GM19452 (cell line): Measurements from ENCODE around the gene OR51G1.
"Not testable (repeated sequence)": the region's sequence is repeated elsewhere in the genome, so short reads cannot be mapped to it uniquely, and the experiment has no call there.

Experiments
- ATAC-seq: cut with Tn5 transposase; IDR thresholded peaks from one replicate; pipeline ENCODE4 v1.9.1; 2021; ENCODE audit not compliant: unreplicated experiment

OR51G1 gene, protein sequence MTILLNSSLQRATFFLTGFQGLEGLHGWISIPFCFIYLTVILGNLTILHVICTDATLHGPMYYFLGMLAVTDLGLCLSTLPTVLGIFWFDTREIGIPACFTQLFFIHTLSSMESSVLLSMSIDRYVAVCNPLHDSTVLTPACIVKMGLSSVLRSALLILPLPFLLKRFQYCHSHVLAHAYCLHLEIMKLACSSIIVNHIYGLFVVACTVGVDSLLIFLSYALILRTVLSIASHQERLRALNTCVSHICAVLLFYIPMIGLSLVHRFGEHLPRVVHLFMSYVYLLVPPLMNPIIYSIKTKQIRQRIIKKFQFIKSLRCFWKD

GRCh38 chr11:4924239-4924638 is at the start of gene OR51G1:
TSS of gene OR51G1 (minus strand) at chr11:4924339. CDS start at chr11:4924339, 0 bp downstream.
- no peak for ATAC-seq

DNA sequence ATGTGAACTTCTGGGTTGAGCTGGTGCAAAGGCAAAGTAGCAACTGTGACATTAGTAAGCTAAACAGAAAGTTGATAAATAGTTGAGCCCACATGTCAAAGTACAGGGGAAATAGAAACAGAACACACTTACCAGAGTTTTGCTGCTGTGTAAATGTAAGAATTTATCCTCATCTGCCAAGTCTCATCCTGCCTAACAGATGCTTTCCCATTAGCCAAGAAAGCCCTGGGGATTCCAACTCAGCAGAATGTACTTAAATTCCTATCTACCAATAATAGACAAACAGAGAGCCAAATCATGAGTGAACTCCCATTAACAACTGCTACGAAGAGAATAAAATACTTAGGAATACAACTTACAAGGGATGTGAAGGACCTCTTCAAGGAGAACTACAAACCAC is 38.7 kb upstream of the OR51G1 start:
- no peak for ATAC-seq

GRCh38 chr11:4960877-4961276 is 36.7 kb upstream of the OR51G1 start:
- ATAC-seq, result no peak

DNA sequence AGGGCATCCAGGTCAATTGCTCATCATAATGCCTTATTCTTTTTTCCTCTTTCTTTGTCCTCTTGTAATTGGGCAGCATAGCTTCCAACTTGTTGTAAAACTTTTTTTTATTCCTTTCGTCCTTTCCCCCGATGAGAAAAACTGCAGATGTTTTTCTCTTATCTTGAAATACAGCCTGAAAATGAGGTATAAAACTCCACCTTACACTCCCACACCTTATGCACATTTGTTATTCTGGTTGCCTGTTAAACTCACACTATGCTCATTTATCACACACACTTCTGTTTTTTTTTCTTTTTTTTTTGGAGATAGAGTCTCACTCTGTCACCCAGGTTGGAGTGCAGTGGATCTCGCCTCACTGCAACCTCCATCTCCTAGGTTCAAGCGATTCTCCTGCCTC is 33.3 kb upstream of the OR51G1 start:
- ATAC-seq, result no peak

DNA sequence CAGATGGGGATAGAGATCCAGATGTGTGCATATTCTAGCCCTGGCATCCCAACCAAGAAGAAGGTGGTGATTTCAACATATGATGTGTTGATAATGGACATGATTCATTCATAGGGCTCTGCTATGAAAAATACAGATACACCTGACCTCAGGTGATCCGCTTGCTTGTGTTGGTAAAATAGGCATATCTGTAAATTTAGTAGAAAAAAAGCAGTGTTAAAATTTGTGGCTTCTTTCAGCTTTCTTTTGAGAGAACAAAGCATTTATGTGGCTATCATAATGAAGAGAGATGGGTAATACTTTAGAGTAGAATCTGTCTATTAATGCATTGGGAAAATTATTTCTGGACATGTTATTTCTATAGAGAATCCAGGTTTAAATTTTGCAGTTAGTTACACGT is 31.5 kb upstream of the OR51G1 start, which contains the start of gene OR51A2:
OR51A2 (minus strand) TSS at position 101 of the 400 bp plus-strand sequence; CDS start at position 101, 0 bp downstream.
- not testable (repeated sequence) for ATAC-seq

DNA sequence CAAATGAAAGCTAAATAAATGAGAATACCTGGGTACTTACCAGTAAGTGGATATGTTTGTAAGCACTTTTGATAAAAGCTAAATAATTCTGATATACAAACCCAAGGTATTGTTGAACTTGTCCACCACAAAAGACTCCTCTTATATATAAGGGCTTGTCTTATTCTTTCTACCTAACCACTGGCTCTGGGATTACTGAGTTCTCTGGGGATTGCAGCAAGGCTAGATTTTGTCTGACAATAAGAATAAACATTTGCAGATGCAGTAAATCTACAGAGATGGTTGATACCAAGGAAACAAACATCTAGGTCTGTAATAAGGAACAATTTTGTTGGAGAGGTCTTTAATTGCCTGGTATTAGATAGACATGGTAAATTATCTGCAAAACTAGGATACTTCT is 23.4 kb upstream of the OR51G1 start, which contains the start of gene OR51A4:
OR51A4 (minus strand) TSS at position 101 of the 400 bp plus-strand sequence. CDS start 505 bp downstream, outside the sequence.
- no peak for ATAC-seq

DNA sequence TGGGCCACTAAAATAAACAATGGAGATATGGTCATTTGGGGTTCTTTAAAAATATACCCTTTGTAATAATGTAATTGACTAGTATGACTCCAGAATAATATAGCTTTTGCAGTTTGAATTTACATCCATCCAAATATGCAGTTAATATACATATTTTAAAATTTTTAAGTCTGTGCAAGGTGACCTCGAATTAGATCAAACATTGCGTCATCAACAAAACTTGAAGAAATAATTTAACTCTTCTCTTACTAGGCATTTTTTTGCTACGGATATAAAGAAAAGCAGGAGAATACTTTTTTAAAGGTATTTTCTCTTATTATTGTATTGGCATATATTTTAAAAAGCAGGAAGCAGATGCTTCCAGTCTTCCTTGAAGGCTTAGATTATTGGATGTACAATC is 12.6 kb upstream of the OR51G1 start:
- no peak for ATAC-seq

- ATAC-seq, result no peak
Observed at GRCh38 chr11:4932751-4933150, 8.6 kb upstream of the OR51G1 start.

- no peak for ATAC-seq
Observed at GRCh38 chr11:4926608-4927007, 2.5 kb upstream of the OR51G1 start.

DNA sequence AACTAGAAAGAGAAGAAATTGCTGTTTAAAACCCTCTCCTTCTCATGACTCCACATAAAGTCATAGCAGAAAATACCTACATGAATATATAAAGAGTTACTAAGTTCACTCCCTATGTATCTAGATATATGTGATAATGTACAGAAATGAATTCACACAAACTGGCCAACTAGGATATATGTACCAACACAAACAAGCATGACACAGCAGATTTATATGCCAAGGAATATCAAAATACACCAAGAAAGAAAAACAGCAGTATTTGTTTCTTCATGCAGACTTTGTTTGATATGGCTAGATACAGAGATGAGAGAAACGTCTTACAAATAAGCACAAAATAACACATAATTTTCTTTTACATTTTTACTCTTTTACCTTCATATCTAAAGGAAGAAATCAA is 1.8 kb downstream of the OR51G1 start:
- ATAC-seq, result no peak

GRCh38 chr11:4921796-4922195 is 2.3 kb downstream of the OR51G1 start:
- no peak for ATAC-seq

DNA sequence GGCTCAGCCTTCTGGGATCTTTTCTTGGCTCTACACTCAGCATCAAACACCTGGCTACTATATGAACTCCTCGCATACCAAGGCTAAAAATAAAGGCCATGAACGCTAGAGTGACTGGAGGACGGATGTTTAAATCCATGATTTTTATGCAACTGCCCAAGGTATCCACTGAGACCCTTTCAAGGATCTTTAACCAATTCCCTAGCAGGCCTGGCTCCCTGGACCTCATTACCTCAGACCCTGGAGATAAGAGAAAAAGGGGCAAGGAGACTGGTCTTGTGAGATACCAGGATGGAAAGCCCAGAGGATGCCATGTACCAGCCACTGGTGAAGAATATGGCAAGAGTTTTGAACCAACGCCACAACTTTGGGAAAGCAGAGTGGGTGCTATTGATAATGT is 4.9 kb downstream of the OR51G1 start, which contains the start of gene OR51G2:
OR51G2 (minus strand) TSS at position 101 of the 400 bp plus-strand sequence. CDS start 3,687 bp downstream, outside the sequence.
- no peak for ATAC-seq

- ATAC-seq, result no peak
Observed at GRCh38 chr11:4916581-4916980, 7.6 kb downstream of the OR51G1 start.

DNA sequence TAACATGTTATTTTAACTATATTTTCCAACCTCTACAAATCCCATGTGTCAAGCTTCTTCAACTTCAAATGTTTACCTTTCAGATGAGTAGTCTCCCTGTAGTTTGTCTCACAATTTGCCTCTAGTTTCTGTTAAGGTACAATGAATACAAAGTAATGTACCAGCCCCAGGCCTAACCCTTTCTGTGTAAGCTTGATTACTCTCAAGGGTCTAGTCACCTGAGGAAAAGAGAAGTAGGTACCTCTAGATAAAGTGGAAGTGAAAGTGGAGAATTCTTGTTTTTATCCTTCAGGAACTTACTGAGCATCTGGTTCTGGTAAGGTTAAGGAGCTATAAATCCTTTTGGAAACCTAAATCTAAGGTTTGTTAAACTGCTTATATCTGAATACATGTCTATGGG is 20.7 kb downstream of the OR51G1 start, which contains the start of gene OR51A7:
OR51A7 (plus strand) TSS at position 300 of the 400 bp plus-strand sequence. CDS start 3,587 bp downstream, outside the sequence.
- ATAC-seq, result no peak

GRCh38 chr11:4891996-4892640 is 32.0 kb downstream of the OR51G1 start:
- no peak for ATAC-seq

GRCh38 chr11:4890279-4890678 is 33.9 kb downstream of the OR51G1 start:
- no peak for ATAC-seq

DNA sequence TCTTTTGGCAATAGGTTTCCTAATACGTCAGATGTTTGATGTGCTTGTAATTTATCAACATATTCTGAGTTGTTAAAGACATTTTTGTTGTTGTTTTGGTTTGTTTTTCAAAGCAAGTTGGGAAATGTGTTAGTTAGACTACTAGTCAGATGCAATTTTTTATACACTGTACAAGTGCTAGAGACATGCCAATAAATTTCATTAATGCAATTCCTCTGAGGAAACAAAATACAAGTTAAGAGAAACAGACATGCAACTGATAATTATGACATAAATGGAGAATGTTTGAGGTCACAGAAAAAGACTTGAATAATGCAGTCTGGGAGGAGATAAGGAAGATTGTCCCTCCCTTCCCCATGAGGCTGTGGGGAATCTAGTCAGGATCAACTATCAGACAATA is 36.5 kb downstream of the OR51G1 start:
- no peak for ATAC-seq

DNA sequence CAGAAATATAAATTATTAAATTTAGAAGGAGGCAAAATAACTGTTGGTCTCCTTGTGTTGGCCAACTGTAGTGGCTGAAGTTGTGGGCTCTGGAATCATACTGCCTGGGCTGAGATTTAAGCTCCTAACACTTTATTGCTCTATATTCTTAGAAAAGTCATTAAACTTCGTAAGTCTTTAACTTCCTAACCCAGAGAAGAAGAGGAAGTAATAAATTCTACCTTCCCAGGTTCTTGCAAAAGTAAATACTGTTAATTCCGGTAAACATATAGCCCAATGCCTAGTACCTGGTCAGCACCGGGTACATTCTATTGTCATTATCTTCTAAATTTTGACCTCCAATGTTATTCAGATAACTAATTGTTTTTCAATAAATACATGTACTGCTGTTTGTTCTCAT is 38.0 kb downstream of the OR51G1 start:
- ATAC-seq, result no peak

- no peak for ATAC-seq
Observed at GRCh38 chr11:4884361-4884760, 39.8 kb downstream of the OR51G1 start.

- no peak for ATAC-seq
Observed at GRCh38 chr11:4882543-4882942, 41.6 kb downstream of the OR51G1 start.

- ATAC-seq, result no peak
Observed at GRCh38 chr11:4881860-4882500, 42.2 kb downstream of the OR51G1 start, which contains the start of gene OR51T1. TSS of gene OR51T1 (plus strand) at chr11:4881900. CDS start at chr11:4881900, 0 bp downstream.
